Fibroblast of the aortic adventitia (primary cell): Measurements from ENCODE around the gene PRR5. TPM values are rescaled to one million over a fixed set of nuclear protein-coding genes. Genes with fewer than 3 reads are reported as not detected.

Experiments used
- DNase-seq: peaks from one replicate; pipeline ENCODE4 v3.0.0-alpha.2; 2010; ENCODE audit warnings: low read depth
- H3K4me3 ChIP-seq: 2 replicates; pipeline ENCODE4 v1.5.1; 2011; ENCODE audit warnings: low read depth, mild to moderate bottlenecking, control low read depth, low read length, moderate library complexity
- CTCF ChIP-seq: IDR thresholded peaks from 2 replicates; pipeline ENCODE4 v1.5.1; 2011; ENCODE audit warnings: mild to moderate bottlenecking, low read length, control low read depth, inconsistent platforms; ENCODE audit not compliant: insufficient read depth
- total RNA-seq: library from RNA; depleted of rRNA; stranded (reverse); fragments of >200 nt; gene quantifications from 2 replicates; pipeline ENCODE4 v1.2.3, GENCODE V29; 2012; ENCODE audit warnings: low replicate concordance

The PRR5 gene
- total RNA-seq, 1 donor: 1.8 TPM

GRCh38 chr22:44661659-44662569 lies 40.1 kb upstream of the PRR5 start:
- DNase-seq: no peak
- no peak overlapping the region for H3K4me3 ChIP-seq
- no peak for TF ChIP-seq CTCF

GRCh38 chr22:44663256-44663999 lies 38.6 kb upstream of the PRR5 start:
- DNase-seq: no peak
- no peak overlapping the region for H3K4me3 ChIP-seq
- TF ChIP-seq CTCF: no peak

GRCh38 chr22:44664149-44664548 lies 37.9 kb upstream of the PRR5 start:
- H3K4me3 ChIP-seq: no peak overlapping the region
- TF ChIP-seq CTCF: no peak
- no peak for DNase-seq

- TF ChIP-seq CTCF: no peak
- H3K4me3 ChIP-seq: no peak overlapping the region
- no peak for DNase-seq
Measured at GRCh38 chr22:44665115-44665514, 36.9 kb upstream of the PRR5 start.

GRCh38 chr22:44666207-44666585 lies 35.8 kb upstream of the PRR5 start:
- no peak overlapping the region for H3K4me3 ChIP-seq
- no peak for TF ChIP-seq CTCF
- no peak for DNase-seq

GRCh38 chr22:44667276-44667675 lies 34.7 kb upstream of the PRR5 start:
- no peak for DNase-seq
- TF ChIP-seq CTCF: no peak
- no peak overlapping the region for H3K4me3 ChIP-seq
